ENCODE results near the gene SLC1A3. TPM values are rescaled to one million over a fixed set of nuclear protein-coding genes. Genes with fewer than 3 reads are reported as not detected.

SLC1A3 gene
- total RNA-seq, 1 experiment from 2014 or later: 18.6 TPM

GRCh38 chr5:36614657-36615308 lies 8.4 kb downstream of the SLC1A3 start:
- Histone ChIP-seq H3K9me3 (ENCODE audit: control insufficient read depth, low read depth, low read length) (no peaks in the 10 kb centered on the region), H2BK15ac (ENCODE audit: low read depth, low read length) (no peak overlapping the region), H3K4me1 (ENCODE audit: insufficient read depth, low read length) (peaks cover 8% of the 10 kb centered on the region; the same call in 1 of the 2 replicates), H4K91ac (ENCODE audit: insufficient read length, low read depth, low read length) (no peak overlapping the region), H4K5ac (ENCODE audit: insufficient read length, low read depth, low read length) (no peak overlapping the region), H4K20me1 (ENCODE audit: control insufficient read depth, insufficient read depth, insufficient read length) (no peaks in the 10 kb centered on the region), H3K23me2 (ENCODE audit: insufficient read length, low read depth, low read length, poor library complexity, severe bottlenecking) (no peaks in the 10 kb centered on the region), H3K79me2 (ENCODE audit: insufficient read depth, low read length) (no peaks in the 10 kb centered on the region), H2BK120ac (ENCODE audit: low read depth, low read length, poor library complexity, severe bottlenecking) (no peak overlapping the region), H3T11ph (ENCODE audit: low read length) (no peak overlapping the region), H3K27ac (ENCODE audit: insufficient read length, low read depth, low read length) (no peak overlapping the region), H2AK5ac (ENCODE audit: insufficient read length, low read length) (no peak overlapping the region), H3K9ac (ENCODE audit: extremely low read depth, insufficient read length, low read length) (no peak overlapping the region), H3K79me1 (ENCODE audit: insufficient read depth, low read depth, low read length, poor library complexity, severe bottlenecking) (no peaks in the 10 kb centered on the region), H2BK12ac (ENCODE audit: insufficient read length, low read depth, low read length) (no peak overlapping the region), H2BK20ac (ENCODE audit: low read depth, low read length, poor library complexity, severe bottlenecking) (no peak overlapping the region), H3K4me2 (ENCODE audit: insufficient read depth, insufficient read length, low read length) (no peak overlapping the region), H3K4ac (ENCODE audit: low read depth, low read length) (no peak overlapping the region), H3K23ac (ENCODE audit: insufficient read length, low read depth, low read length) (no peak overlapping the region), H3K27me3 (ENCODE audit: insufficient read depth, low read length) (no peaks in the 10 kb centered on the region), H2AFZ (ENCODE audit: low read length) (no peak overlapping the region), H3K18ac (ENCODE audit: insufficient read length, low read depth, low read length) (no peak overlapping the region), H3K56ac (ENCODE audit: insufficient read length, low read depth, low read length) (no peak overlapping the region), H2BK5ac (ENCODE audit: insufficient read length, low read length) (no peak overlapping the region), H4K8ac (replicated peaks; ENCODE audit: insufficient read length, low read depth, low read length) (no peak overlapping the region), H3K14ac (ENCODE audit: insufficient read depth, low read length) (no peak overlapping the region)
- DNase-seq: no peak
- H3K4me3 Mint-ChIP-seq: no peak overlapping the region
- H3K27ac Mint-ChIP-seq: peak overlapping the region in 1 of 3 experiments; percentile 27; a peak in 2 of 7 replicates
- TF ChIP-seq, protein P1, sequence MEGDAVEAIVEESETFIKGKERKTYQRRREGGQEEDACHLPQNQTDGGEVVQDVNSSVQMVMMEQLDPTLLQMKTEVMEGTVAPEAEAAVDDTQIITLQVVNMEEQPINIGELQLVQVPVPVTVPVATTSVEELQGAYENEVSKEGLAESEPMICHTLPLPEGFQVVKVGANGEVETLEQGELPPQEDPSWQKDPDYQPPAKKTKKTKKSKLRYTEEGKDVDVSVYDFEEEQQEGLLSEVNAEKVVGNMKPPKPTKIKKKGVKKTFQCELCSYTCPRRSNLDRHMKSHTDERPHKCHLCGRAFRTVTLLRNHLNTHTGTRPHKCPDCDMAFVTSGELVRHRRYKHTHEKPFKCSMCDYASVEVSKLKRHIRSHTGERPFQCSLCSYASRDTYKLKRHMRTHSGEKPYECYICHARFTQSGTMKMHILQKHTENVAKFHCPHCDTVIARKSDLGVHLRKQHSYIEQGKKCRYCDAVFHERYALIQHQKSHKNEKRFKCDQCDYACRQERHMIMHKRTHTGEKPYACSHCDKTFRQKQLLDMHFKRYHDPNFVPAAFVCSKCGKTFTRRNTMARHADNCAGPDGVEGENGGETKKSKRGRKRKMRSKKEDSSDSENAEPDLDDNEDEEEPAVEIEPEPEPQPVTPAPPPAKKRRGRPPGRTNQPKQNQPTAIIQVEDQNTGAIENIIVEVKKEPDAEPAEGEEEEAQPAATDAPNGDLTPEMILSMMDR (conservative IDR thresholded peaks at IDR 0.05): no peak
- no CpG with 5 or more reads among the region's 4 CpGs for WGBS (ENCODE audit: extremely low coverage, insufficient read length, low lambda C conversion rate)
- H3K9me3 Mint-ChIP-seq: no peaks in the 10 kb centered on the region; a peak in 1 of 5 replicates
- no peaks in the 10 kb centered on the region; the same call in 1 of the 2 replicates for H3K27me3 Mint-ChIP-seq (ENCODE audit: low read depth)
- peaks cover 5 to 23% (median 22%) of the 10 kb centered on the region in 3 experiments; a peak in 5 of 7 replicates for H3K36me3 Mint-ChIP-seq (ENCODE audit: insufficient read depth in 1 of 3, low read depth in 3 of 3)
- H3K4me1 Mint-ChIP-seq: peaks cover 34 to 67% of the 10 kb centered on the region in 2 experiments

Data from H9 (cell line).